A549 (cell line): ENCODE measurements around the gene RFX3. TPM values are rescaled to one million over a fixed set of nuclear protein-coding genes. Genes with fewer than 3 reads are reported as not detected.

ENCODE experiments used
- ATAC-seq, 2 experiments: fragments of 200-7000 bp in 1 of 2; fragments of >200 bp in 1 of 2; cut with Nextera tagmentation in 1 of 2; cut with Tn5 transposase in 1 of 2; 3 replicates each; pipeline versions ENCODE4 v1.8.0 to v1.9.1; 2018 to 2020; ENCODE audit warnings: mild to moderate bottlenecking in 1 of 2, moderate library complexity in 1 of 2
- CTCF ChIA-PET: fragments of 300-600 bp; sonication (Branson Sonifier 250); formaldehyde crosslinking; extraction: SDS; loops from one replicate; lab custom pipeline; 2021; ENCODE audit warnings: antibody characterized with exemption, inconsistent platforms; lab: Yijun Ruan, JAX
- POLR2A ChIA-PET: fragments of 350-600 bp; formaldehyde crosslinking; extraction: SDS; loops from one replicate; lab custom pipeline; 2021; ENCODE audit warnings: antibody characterized with exemption, inconsistent platforms; lab: Yijun Ruan, JAX
- DNase-seq, 2 experiments: peaks; one replicate each; pipeline versions ENCODE4 v3.0.0 to v3.0.0-alpha.2; 2011 to 2016; ENCODE audit warnings: low read depth in 1 of 2, low spot score in 1 of 2
- FAIRE-seq: peaks from 2 replicates; lab custom pipeline; 2011; peaks lifted over from hg19 to GRCh38; lab: Jason Lieb, UNC
- H3K27ac ChIP-seq, 2 experiments: fragments of >200 bp; sonication (Bioruptor Twin); formaldehyde crosslinking; 3 replicates each; pipeline ENCODE4 v1.5.1; 2016 to 2017
- H3K4me1 ChIP-seq: fragments of >200 bp; sonication (Bioruptor Twin); formaldehyde crosslinking; 3 replicates; pipeline ENCODE4 v1.6.1; 2016
- H3K4me2 ChIP-seq: fragments of >200 bp; sonication (Bioruptor Twin); formaldehyde crosslinking; 3 replicates; pipeline ENCODE4 v1.6.1; 2016
- H3K4me3 ChIP-seq: fragments of >200 bp; sonication (Bioruptor Twin); formaldehyde crosslinking; 3 replicates; pipeline ENCODE4 v1.5.1; 2016
- H3K9me3 ChIP-seq: fragments of >200 bp; sonication (Bioruptor Twin); formaldehyde crosslinking; 3 replicates; pipeline ENCODE4 v1.6.1; 2016
- BCL3 ChIP-seq: fragments of >200 bp; sonication (Bioruptor Twin); formaldehyde crosslinking; IDR thresholded peaks from 3 replicates; pipeline ENCODE4 v1.6.1; 2016
- CBX8 ChIP-seq: fragments of 200-600 bp; sonication (generic); IDR thresholded peaks from 2 replicates; pipeline ENCODE4 v1.6.1; 2016
- CTCF ChIP-seq: fragments of >200 bp; sonication (Bioruptor Twin); formaldehyde crosslinking; IDR thresholded peaks from 3 replicates; pipeline ENCODE4 v1.5.1; 2016
- EHMT2 ChIP-seq: fragments of 200-600 bp; sonication (generic); IDR thresholded peaks from 2 replicates; pipeline ENCODE4 v1.6.1; 2016; ENCODE audit warnings: antibody characterized with exemption, low read depth, mild to moderate bottlenecking, moderate library complexity
- FOXS1 ChIP-seq: fragments of 250-450 bp; sonication (Bioruptor Pico); IDR thresholded peaks from 2 replicates; pipeline ENCODE4 v1.5.0; 2020; ENCODE audit warnings: mild to moderate bottlenecking, moderate library complexity
- GATA3 ChIP-seq: IDR thresholded peaks from 2 replicates; pipeline ENCODE4 v1.6.1; 2012; ENCODE audit warnings: borderline replicate concordance
- HOXB5 ChIP-seq: fragments of 250-450 bp; sonication (Bioruptor Pico); IDR thresholded peaks from 2 replicates; pipeline ENCODE4 v1.5.0; 2020; ENCODE audit warnings: mild to moderate bottlenecking, moderate library complexity
- KDM5A ChIP-seq: fragments of 200-600 bp; sonication (generic); IDR thresholded peaks from 2 replicates; pipeline ENCODE4 v1.6.1; 2016; ENCODE audit warnings: antibody characterized with exemption, mild to moderate bottlenecking
- MAFK ChIP-seq: fragments of 450-650 bp; IDR thresholded peaks from 2 replicates; pipeline ENCODE4 v1.6.1; 2014; ENCODE audit not compliant: partially characterized antibody
- MYC ChIP-seq: IDR thresholded peaks from 2 replicates; pipeline ENCODE4 v1.6.1; 2012; ENCODE audit warnings: mild to moderate bottlenecking, inconsistent platforms, low read length, improper control_type of control experiment, borderline replicate concordance
- NPAS2 ChIP-seq: fragments of 250-450 bp; sonication (Bioruptor Pico); IDR thresholded peaks from 2 replicates; pipeline ENCODE4 v1.8.0; 2022; ENCODE audit warnings: mild to moderate bottlenecking, moderate library complexity, borderline replicate concordance
- NR3C1 ChIP-seq: fragments of >200 bp; sonication (Bioruptor Twin); formaldehyde crosslinking; IDR thresholded peaks from 3 replicates; pipeline ENCODE4 v1.6.1; 2017
- POLR2AphosphoS2 ChIP-seq: conservative IDR thresholded peaks from 2 replicates; pipeline ENCODE4 v1.6.1; 2012; ENCODE audit warnings: low read length, improper control_type of control experiment, inconsistent platforms
- RCOR1 ChIP-seq: fragments of 150-350 bp; IDR thresholded peaks from 2 replicates; pipeline ENCODE4 v1.6.1; 2014; ENCODE audit warnings: antibody characterized with exemption, low read length, low read depth
- REST ChIP-seq: fragments of 200-600 bp; sonication (generic); IDR thresholded peaks from 2 replicates; pipeline ENCODE4 v1.6.1; 2016; ENCODE audit warnings: antibody characterized with exemption, mild to moderate bottlenecking, moderate library complexity
- RFX5 ChIP-seq: fragments of 450-650 bp; IDR thresholded peaks from 2 replicates; pipeline ENCODE4 v1.7.1; 2014; ENCODE audit warnings: antibody characterized with exemption, mild to moderate bottlenecking, moderate library complexity
- RNF2 ChIP-seq: fragments of 200-600 bp; sonication (generic); IDR thresholded peaks from 2 replicates; pipeline ENCODE4 v1.6.1; 2016; ENCODE audit warnings: low read depth, mild to moderate bottlenecking, antibody characterized with exemption, moderate library complexity, borderline replicate concordance
- SREBF2 ChIP-seq: fragments of 450-650 bp; IDR thresholded peaks from 2 replicates; pipeline ENCODE4 v1.6.1; 2014; ENCODE audit warnings: mild to moderate bottlenecking, moderate library complexity
- TFCP2L1 ChIP-seq: fragments of 250-450 bp; sonication (Bioruptor Pico); IDR thresholded peaks from 2 replicates; pipeline ENCODE4 v1.5.0; 2021; ENCODE audit warnings: mild to moderate bottlenecking
- TP53 ChIP-seq: fragments of 250-450 bp; sonication (Bioruptor Pico); IDR thresholded peaks from 2 replicates; pipeline ENCODE4 v1.5.0; 2021; ENCODE audit warnings: mild to moderate bottlenecking, moderate library complexity
- WGBS: methylation state at CpG from one replicate; pipeline ENCODE4 v1.1.6; 2017; ENCODE audit errors: missing lambda C conversion rate; 5-methylcytosine and 5-hydroxymethylcytosine counted together
- polyA plus RNA-seq, 4 experiments: library from polyadenylated mRNA; depleted of rRNA in 3 of 4; stranded (reverse); fragments of >200 nt; fragmentation: RNase III in 1 of 4; extraction: RNeasy Plus Mini Kit Qiagen cat#74134 plus additional on column Dnase treatment in 1 of 4; gene quantifications; 2 replicates in 3 of 4; 3 replicates in 1 of 4; pipeline ENCODE4 v1.2.3, GENCODE V29; 2011 to 2017
- TF ChIP-seq, protein P1 (sequence below): IDR thresholded peaks from 2 replicates; pipeline ENCODE4 v1.6.1; 2012

The RFX3 gene
- polyA plus RNA-seq, 2 of the 4 experiments (the other 2 are of a cell fraction) = 1.3 to 7.9 TPM

- no peak for ATAC-seq
- POLR2A ChIA-PET = no interaction called here
- Histone ChIP-seq H3K4me3 (no peak overlapping the region), H3K27ac (no peak overlapping the region), H3K4me2 (no peak overlapping the region), H3K4me1 (no peaks in the 10 kb centered on the region), H3K9me3 (no peaks in the 10 kb centered on the region)
- DNase-seq = no peak
- CTCF ChIA-PET = no interaction called here
- FAIRE-seq = peak; percentile 51
- WGBS = 90% methylated on average over 2 of the region's 2 CpGs
- TF ChIP-seq RCOR1 = no peak
- no peak for TF ChIP-seq GATA3
- no peak for TF ChIP-seq MYC
- no peak for TF ChIP-seq SREBF2
- no peak for TF ChIP-seq HOXB5 (CRISPR knock-in tag)
- TF ChIP-seq KDM5A = no peak
- no peak for TF ChIP-seq NR3C1
- no peak for TF ChIP-seq RNF2
- TF ChIP-seq NPAS2 (CRISPR knock-in tag) = no peak
- TF ChIP-seq REST = no peak
- no peak for TF ChIP-seq MAFK
These were observed 248.6 kb downstream of the RFX3 start for GRCh38 chr9:3277200-3277599.

GRCh38 chr9:3271581-3271980 is 254.2 kb downstream of the RFX3 start:
- POLR2A ChIA-PET = no interaction called here
- DNase-seq = no peak
- Histone ChIP-seq H3K9me3 (no peaks in the 10 kb centered on the region), H3K4me2 (no peak overlapping the region), H3K27ac (no peak overlapping the region), H3K4me1 (no peaks in the 10 kb centered on the region), H3K4me3 (no peak overlapping the region)
- TF ChIP-seq TFCP2L1 (CRISPR knock-in tag) (no peak), HOXB5 (CRISPR knock-in tag) (no peak), SREBF2 (no peak)
- TF ChIP-seq, protein P1, sequence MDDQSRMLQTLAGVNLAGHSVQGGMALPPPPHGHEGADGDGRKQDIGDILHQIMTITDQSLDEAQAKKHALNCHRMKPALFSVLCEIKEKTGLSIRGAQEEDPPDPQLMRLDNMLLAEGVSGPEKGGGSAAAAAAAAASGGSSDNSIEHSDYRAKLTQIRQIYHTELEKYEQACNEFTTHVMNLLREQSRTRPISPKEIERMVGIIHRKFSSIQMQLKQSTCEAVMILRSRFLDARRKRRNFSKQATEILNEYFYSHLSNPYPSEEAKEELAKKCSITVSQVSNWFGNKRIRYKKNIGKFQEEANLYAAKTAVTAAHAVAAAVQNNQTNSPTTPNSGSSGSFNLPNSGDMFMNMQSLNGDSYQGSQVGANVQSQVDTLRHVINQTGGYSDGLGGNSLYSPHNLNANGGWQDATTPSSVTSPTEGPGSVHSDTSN = no peak
- FAIRE-seq = no peak
- CTCF ChIA-PET = no interaction called here
- no peak for ATAC-seq
- 85% methylated on average over 2 of the region's 2 CpGs for WGBS

- Histone ChIP-seq H3K27ac (no peak overlapping the region), H3K4me1 (no peaks in the 10 kb centered on the region), H3K9me3 (no peaks in the 10 kb centered on the region), H3K4me3 (no peak overlapping the region), H3K4me2 (no peak overlapping the region)
- FAIRE-seq = no peak
- DNase-seq = no peak
- WGBS = 88% methylated on average over 1 of the region's 1 CpG
- POLR2A ChIA-PET = no interaction called here
- TF ChIP-seq RCOR1 (no peak), RFX5 (no peak), CBX8 (no peak), CTCF (no peak), TP53 (no peak), EHMT2 (no peak), BCL3 (no peak), HOXB5 (CRISPR knock-in tag) (no peak), KDM5A (no peak), FOXS1 (CRISPR knock-in tag) (no peak), POLR2AphosphoS2 (no peak), REST (no peak)
- TF ChIP-seq, all 56 proteins: peak for 0
- ATAC-seq = no peak
- CTCF ChIA-PET = interaction anchor here (0.6 kb wide), 1 partner anchor 414 kb away, joined by 3 read pairs; no protein-coding TSS in a partner anchor
These were observed 254.6 kb downstream of the RFX3 start for GRCh38 chr9:3271157-3271556.
